22Rv1 (cell line): ENCODE measurements around the gene ANK3.

Experiments
- ZFX ChIP-seq: fragments of 450-650 bp; IDR thresholded peaks from 2 replicates; pipeline ENCODE4 v1.6.1; 2017; ENCODE audit warnings: antibody characterized with exemption, borderline replicate concordance
- TF ChIP-seq, protein P1 (sequence below): fragments of 450-650 bp; IDR thresholded peaks from 2 replicates; pipeline ENCODE4 v1.5.1; 2017; ENCODE audit warnings: mild to moderate bottlenecking

DNA sequence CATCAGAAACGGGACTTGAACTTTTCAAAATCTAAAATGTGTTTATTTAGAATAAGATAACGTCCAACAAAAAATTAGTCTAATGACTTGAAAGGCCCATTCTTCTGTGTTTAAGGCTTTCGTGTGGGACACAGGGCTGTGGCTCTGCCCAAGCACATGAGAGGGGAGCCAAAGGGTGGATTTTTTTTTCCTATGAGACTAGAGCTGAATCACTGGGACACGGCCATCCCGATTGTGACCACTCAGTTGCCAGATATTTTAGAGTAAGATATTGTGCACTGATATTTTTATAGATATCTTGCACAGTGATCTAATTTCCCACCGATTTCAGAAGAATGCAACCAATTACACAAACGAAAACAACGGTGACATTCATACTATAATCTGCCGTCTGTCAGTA, 99.9 kb downstream of the ANK3 start:
- TF ChIP-seq, protein P1, sequence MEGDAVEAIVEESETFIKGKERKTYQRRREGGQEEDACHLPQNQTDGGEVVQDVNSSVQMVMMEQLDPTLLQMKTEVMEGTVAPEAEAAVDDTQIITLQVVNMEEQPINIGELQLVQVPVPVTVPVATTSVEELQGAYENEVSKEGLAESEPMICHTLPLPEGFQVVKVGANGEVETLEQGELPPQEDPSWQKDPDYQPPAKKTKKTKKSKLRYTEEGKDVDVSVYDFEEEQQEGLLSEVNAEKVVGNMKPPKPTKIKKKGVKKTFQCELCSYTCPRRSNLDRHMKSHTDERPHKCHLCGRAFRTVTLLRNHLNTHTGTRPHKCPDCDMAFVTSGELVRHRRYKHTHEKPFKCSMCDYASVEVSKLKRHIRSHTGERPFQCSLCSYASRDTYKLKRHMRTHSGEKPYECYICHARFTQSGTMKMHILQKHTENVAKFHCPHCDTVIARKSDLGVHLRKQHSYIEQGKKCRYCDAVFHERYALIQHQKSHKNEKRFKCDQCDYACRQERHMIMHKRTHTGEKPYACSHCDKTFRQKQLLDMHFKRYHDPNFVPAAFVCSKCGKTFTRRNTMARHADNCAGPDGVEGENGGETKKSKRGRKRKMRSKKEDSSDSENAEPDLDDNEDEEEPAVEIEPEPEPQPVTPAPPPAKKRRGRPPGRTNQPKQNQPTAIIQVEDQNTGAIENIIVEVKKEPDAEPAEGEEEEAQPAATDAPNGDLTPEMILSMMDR = no peak
- TF ChIP-seq ZFX = no peak
